ENCODE results near the gene CLDN3.
A peak's percentile ranks its signal among the peaks of the same experiment; 100 is the strongest.
"Not testable (repeated sequence)": the region's sequence is repeated elsewhere in the genome, so short reads cannot be mapped to it uniquely, and the experiment has no call there.

Gene CLDN3

GRCh38 chr7:73735528-73735905, 34.6 kb downstream of the CLDN3 start:
- no peak for DNase-seq

GRCh38 chr7:73734619-73735527, 35.2 kb downstream of the CLDN3 start:
- DNase-seq: peak; percentile 86

- no peak for DNase-seq
Observed at GRCh38 chr7:73732397-73732796, 37.7 kb downstream of the CLDN3 start.

- no peak for DNase-seq
Observed at GRCh38 chr7:73730485-73730884, 39.6 kb downstream of the CLDN3 start.

- no peak for DNase-seq
Observed at GRCh38 chr7:73728551-73728950, 41.5 kb downstream of the CLDN3 start.

GRCh38 chr7:73727952-73728351, 42.1 kb downstream of the CLDN3 start:
- DNase-seq: peak; percentile 42

GRCh38 chr7:73726083-73726466, 44.0 kb downstream of the CLDN3 start:
- no peak for DNase-seq

GRCh38 chr7:73723813-73724212, 46.3 kb downstream of the CLDN3 start:
- no peak for DNase-seq

- DNase-seq: no peak
Observed at GRCh38 chr7:73722785-73723184, 47.3 kb downstream of the CLDN3 start.

GRCh38 chr7:73722182-73722581, 47.9 kb downstream of the CLDN3 start:
- not testable (repeated sequence) for DNase-seq

GRCh38 chr7:73721377-73721817, 48.7 kb downstream of the CLDN3 start:
- no peak for DNase-seq

- DNase-seq: not testable (repeated sequence)
Observed at GRCh38 chr7:73720443-73720842, 49.6 kb downstream of the CLDN3 start.

GRCh38 chr7:73719806-73720169, 50.3 kb downstream of the CLDN3 start:
- DNase-seq: no peak

Data from suppressor macrophage treated with lipopolysaccharide for 4 hours (primary cell).